Superior temporal gyrus (tissue), 1 donor: ENCODE measurements around the gene VMP1.

Source experiments
- DNase-seq: peaks from one replicate; pipeline ENCODE4 v3.0.0-alpha.2; 2016; ENCODE audit errors: extremely low spot score

Gene VMP1

DNA sequence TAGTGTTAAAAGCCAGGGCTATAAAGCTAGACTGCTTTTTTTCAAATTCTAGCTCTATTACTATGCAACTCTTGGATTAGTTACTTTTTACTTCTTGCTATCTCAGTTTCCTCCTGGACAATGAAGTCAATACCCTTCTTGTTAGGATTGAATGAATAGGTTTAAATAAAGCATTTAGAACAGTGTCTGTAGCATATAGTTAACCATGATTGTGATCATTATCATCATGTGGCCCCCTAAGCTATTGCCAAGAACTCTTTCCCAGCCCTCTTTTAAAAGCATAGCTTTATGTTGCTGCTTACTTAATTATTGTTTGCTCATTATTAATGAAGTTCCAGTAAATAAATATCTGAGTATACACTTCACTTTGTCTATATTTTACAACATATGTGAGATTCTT is 4.5 kb downstream of the VMP1 start:
- DNase-seq = no peak

DNA sequence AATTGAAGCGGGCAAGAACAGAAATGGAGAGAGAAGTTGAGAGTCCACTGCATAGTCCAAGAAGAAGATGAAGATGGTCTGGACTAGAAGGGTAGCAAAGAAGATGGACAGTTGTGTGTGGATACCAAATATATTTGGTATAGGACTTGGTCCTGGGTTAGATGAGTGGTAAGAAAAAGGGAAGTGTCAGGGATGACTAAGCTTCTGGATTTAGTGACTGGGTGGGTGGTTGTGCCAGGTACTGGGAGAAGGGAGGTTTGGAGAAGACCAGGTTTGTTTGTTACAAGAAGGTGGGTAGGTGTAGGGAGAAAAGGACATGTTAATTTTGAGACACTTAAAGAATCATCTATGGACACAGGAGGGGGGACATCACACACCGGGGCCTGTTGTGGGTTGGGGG is 5.4 kb downstream of the VMP1 start:
- no peak for DNase-seq

DNA sequence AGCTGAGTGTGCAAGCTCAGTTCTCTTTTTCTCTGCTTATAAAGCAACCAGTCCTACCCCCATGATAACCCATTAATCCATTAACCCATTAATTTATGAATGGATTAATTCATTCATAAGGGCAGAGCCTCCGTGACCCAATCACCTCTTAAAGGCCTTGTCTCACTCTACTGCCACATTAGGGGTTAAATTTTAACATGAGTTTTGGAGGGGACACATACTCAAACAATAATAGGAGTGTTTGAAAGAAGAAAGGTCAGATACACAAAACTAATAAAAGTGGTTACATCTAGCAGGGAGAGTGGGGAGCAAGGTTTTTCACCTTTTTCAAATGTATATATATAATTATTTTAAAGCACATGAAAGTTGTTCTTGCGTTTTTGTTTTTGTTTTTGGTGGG is 6.8 kb downstream of the VMP1 start:
- no peak for DNase-seq

DNA sequence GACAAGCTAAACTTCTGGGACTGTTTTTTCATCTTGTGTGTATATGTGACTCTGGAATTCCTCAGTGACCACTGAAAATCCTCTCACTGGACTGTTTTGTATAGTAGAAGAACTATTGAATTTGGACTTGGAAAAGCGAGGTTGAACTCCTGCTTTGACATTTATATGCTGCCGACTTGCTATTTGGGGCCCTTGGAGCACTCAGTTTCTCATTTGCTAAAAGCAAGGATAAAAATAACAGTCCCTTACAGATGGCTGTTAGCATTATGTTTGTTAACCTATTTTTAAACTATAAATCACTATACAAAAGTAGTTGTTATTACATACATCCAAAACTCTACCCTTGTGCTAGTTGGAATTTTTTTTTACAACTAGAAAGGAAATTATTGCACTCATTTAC is 9.0 kb downstream of the VMP1 start:
- no peak for DNase-seq

DNA sequence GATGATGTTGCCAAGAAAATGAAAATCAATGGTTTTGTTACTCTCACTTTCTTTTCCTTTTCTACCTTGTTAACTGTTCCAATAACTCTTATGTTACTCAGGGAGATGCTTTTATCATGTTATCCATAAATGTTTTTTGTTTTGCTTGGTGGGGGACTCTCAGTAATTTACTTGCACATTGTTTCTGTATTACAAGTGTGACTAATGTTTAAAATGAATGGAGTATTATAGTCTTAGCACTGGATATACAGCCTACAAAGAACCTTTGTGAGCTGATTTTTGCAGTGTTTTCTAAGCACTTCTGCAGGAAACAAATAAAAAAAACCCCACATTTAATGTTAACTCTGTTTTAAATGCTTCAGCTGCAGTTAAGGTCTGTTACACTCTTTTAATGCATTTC is 12.1 kb downstream of the VMP1 start:
- peak; percentile 84 for DNase-seq

DNA sequence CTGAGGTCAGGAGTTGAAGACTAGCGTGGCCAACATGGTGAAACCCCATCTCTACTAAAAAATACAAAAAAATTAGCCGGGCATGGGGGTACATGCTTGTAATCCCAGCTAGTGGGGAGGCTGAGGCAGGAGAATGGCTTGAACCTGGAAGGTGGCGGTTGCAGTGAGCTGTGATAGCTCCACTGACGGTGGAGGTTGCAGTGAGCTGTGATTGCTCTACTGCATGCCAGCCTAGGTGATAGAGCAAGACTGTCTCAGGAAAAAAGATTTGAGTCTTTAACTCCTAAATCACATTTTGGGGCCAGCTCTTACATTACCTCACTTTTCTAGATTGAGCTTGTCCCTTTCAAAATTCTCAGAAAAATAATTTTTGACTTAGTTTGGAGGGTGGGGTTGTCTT is 15.2 kb downstream of the VMP1 start:
- DNase-seq = no peak

DNA sequence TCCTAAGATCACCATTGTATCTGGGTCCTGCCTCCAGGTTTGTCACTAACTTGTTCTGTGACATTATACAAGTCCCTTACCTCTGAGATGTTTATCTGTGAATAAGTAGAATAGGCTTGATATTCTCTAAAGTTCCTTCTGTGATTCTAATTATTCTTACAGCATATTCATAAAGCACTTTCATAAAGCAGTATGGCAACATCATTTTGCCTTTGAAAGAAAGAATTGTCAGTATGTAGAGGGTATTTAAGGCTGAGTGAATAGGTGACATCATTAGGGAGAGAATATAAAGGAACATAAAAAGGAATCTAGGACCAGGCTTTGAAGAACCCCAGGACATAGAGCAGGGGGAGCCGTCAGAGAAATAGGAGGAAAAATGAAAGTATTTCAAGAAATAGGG is 15.6 kb downstream of the VMP1 start:
- DNase-seq = no peak

DNA sequence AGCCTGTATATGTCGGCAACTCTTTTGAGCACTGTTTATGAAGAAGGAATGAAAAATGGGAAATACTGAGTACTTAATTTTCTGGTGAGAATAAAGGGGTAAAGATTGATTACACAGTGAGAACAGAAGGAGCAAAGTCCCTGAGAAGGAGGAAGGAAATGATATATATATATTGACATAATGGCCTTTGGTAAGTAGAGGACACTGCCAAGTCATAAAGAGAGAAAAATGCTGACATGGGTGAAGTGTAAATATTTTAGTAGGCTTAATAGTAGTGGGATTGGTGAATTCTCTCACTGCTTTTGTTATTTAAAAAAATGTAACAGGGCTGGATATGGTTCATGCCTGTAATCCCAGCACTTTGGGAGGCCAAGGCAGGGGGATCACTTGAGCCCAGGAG is 16.2 kb downstream of the VMP1 start:
- no peak for DNase-seq

DNA sequence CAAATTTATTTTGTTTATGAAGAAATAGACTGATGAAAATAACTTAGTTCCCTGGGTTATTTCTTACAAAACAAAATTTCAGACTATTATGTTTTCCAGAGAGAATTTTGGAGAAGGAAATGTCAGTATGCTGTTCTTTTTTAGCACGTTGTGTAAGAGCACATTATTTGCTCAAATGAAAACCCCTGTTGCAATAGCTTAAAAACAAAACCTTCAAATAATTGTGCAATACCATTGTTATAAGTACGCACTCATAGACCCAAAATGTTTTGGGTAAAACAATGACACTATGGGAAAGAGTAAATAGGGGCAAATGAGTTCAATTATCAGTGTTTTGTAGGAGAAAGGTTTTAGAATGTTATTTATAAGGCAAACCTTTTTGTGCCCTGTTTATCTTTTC is 18.2 kb downstream of the VMP1 start:
- DNase-seq = no peak

DNA sequence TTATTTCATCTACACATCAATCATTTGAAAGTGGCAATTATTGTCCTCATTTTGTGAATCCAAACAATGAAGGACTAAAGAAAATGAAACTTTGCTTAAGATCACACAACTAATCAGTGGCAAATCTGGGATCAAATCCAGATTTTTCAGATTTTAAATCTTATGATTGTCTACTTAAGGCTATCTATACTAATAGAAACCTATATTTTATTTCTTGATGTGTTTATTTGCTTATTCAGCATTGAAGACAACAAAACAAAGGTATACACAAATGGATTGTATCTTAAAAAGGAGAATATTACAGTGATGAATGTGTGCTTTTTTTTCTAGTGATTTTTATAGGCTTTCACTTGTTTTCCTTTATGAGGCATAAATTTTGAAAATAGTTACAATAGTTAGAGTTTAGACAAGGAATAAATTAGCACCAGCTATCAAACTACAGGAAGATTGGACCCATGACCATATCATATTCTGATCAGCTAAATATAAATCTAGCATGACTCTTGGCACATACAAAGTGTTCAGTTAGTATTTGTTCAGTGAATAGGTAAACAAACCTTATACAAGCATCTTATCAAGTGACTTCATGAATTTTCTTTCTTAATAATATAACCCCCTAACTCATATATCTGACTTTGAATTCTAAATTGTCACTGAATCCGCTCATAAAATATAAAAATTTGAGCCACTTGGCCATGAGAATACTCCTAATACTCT is 20.5 kb downstream of the VMP1 start:
- no peak for DNase-seq

DNA sequence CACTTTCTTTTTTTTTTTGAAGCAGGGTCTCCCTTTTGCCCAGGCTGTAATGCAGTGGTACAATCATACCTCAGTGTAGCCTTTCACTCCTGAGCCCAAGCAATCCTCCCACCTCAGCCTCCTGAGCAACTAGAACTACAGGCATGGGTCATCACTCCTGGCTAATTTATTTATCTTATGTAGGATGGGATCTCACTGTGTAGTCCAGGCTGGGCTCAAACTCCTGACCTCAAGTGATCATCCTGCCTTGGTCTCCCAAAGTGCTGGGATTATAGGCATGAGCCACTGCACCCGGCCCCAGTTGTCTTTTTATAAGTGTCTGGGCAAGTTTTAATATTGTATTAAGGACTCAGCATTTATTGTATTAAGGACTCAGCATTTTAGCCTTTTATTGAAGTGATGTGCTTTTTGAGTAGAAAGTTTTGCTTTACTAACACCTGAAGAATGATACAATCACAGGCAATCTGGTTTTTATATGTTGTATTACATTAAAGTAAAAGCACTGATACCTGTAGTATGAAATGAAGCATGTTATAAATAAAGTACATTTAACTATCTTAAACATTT is 22.9 kb downstream of the VMP1 start:
- DNase-seq = no peak

DNA sequence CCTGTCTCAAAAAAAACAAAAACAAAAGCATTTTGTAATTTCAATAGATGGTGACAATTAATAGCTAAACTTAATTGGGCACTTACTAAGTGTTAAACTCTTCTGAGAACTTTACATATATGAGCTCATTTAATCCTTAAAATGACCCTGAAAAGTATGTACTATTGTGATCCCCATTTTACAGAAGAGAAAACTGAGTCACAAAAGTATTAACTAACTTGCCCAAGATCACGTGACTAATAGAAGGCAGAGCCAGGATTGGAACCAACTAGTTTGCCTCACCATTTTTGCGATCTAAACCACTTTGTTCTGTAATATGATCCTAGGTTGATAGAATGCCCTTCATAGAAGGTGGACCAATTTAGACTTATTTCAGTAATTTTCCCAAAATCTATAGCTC is 26.2 kb downstream of the VMP1 start:
- DNase-seq = no peak

DNA sequence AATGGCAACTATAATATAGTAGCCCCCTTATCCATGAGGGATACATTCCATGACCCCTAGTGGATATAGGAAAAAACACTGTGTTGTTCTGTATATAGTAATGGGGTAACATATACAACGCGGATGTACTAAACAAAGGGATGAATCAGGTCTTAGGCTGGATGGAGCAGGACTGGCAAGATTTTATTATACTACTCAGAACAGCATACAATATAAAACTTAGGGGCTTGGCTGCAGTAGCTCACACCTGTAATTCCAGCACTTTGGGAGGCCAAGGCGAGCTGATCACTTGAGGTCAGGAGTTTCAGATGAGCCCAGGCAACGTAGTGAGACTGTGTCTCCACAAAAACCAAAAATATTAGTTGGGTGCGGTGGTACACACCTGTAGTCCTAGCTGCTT is 26.8 kb downstream of the VMP1 start:
- DNase-seq = no peak

DNA sequence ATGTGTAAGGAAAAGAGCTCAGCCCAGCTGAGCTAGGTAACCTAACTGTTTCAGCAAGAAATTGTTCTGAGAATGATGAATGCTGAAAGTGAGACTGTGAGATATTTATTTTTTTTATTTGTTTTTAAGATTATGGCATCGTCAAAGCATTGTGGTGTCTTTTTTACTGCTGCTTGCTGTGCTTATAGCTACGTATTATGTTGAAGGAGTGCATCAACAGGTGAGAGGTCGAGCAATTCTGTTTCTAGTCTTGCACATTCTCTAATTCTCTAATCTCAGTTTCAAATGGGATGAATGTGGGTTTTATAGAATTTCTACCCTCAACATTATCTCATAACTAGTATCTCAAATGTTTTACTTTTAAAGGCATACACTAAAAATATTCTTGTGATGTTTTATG is 29.9 kb downstream of the VMP1 start:
- DNase-seq = no peak

DNA sequence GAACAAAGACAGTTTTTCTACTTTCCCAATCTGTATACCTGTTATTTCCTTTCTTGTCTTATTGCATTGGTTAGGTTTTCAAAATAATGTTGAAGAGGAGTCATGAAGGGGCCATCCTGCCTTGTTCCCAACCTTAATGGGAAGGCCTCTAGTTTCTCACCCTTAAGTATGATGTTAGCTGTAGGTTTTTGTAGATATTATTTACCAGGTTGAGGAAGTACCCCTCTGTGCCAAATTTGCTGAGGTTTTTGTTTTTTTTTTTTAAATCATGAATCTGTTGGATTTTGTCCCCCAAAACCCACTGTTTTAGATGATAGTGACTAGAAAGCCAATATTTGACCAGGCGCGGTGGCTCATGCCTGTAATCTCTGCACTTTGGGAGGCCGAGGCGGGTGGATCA is 36.4 kb downstream of the VMP1 start:
- DNase-seq = no peak

DNA sequence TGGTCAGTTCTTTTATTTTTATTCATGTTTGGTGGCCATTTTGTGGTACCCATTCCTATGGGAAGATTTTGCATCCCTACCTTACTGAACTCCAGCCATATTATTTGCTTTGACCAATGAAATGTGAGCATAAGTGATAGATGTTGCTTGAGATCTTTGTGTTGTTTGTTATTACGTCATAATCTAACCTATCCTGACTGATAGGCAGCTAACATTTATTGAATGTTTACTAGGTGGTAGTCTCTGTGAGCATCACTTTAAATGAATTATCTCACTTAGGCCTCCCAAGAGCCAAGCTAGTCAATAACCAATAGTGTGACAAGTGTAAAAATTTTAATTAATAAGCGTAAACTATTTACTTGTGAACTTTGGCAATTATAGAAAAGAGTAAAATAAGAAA is 37.6 kb downstream of the VMP1 start:
- no peak for DNase-seq

DNA sequence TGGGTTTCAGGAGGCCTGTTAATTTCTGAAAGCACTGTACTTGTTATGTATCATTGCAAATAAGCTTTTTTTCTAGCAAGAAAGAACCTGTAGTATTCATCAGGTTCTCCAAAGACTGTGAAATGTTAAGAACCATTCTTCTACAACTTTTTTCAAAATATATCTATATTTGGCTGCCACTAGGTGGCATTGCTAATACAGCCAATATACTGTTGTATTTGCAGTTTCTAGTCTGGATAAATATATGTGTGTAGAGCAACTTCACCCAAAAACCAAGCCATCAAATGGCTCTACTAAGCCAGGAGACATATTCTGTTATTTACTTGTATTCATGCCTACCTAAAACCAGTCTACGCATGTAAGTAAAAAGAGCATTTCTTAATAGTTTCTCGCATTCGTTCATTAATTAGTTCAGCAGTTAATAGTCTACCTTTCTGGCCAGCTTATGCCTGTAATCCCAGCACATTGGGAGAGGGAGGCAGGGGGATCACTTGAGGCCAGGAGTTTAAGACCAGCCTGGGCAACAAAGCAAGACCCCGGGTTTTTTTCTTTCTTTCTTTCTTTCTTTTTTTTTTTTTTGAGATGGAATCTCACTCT is 39.5 kb downstream of the VMP1 start:
- peak; percentile 68 for DNase-seq

DNA sequence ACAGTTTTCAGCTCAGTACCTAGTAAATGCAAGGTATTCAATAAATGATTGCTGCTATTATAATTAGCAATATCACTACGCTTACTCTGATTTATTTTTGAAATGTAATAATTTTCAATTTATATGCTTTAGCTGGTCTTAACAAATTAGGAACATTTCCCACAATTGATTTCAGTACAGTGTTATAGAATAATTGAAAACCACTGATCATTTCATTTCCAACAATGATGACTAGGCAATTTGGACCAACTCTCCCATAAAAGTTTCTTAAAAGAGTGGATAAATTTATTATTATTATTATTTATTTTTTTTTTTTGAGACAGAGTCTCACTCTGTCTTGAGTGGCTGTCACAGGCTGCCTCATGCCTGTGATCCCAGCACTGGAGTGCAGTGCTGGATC is 41.1 kb downstream of the VMP1 start:
- DNase-seq = no peak

DNA sequence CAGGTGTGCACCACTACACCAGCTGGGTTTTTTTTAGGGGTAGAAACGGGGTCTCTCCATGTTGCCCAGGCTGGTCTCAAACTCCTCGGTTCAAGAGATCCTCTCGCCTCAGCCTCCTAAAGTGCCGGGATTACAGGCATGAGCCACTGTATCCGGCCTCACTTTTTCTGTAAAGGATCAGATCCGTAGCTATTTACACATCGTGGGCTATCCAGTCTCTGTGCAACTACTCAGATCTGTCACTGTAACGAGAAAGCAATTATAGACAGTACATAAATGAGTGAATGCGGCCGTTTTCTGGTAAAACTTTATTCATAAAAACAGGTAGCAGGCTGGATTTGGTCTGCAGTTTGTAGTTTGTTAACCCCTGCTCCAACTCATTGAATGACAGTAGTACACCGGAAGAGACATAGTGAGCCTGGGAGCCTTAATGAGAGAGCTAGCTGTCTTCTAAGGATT is 44.5 kb downstream of the VMP1 start:
- DNase-seq = no peak

DNA sequence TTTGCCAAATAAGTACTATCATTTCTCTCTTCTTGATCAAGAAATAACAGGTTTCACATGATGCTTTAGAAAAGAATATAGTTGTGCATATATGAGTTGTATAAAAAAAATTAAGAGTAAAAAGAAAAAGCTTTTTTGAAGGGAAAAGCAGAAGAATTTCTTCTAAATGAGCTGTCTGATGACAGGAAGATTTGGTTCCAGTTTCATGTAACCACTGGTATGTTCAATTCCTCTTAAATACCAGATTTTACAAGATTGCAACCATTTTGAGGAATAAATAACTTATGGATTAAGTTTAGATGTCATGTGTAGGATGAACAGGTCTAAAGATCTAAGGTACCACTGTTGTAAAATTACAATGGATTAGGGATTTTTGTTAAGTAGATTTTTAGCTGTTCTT is 45.0 kb downstream of the VMP1 start:
- DNase-seq = no peak

DNA sequence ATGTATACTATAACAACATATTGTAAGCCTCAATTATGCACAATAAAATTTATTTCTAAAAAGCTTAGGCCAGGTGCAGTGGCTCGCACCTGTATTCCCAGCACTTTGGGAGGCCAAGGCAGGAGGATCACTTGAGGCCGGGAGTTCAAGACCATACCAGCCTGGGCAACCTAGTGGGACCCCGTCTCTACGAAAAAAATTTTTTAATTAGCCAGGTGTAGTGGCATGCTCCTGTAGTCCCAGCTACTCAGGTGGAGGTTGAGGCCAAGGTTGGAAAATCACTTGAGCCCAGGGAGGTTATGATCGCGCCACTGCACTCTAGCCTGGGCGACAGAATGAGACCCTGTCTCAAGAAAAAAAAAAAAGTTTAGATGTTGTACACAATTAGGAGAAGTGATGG is 45.5 kb downstream of the VMP1 start:
- no peak for DNase-seq

DNA sequence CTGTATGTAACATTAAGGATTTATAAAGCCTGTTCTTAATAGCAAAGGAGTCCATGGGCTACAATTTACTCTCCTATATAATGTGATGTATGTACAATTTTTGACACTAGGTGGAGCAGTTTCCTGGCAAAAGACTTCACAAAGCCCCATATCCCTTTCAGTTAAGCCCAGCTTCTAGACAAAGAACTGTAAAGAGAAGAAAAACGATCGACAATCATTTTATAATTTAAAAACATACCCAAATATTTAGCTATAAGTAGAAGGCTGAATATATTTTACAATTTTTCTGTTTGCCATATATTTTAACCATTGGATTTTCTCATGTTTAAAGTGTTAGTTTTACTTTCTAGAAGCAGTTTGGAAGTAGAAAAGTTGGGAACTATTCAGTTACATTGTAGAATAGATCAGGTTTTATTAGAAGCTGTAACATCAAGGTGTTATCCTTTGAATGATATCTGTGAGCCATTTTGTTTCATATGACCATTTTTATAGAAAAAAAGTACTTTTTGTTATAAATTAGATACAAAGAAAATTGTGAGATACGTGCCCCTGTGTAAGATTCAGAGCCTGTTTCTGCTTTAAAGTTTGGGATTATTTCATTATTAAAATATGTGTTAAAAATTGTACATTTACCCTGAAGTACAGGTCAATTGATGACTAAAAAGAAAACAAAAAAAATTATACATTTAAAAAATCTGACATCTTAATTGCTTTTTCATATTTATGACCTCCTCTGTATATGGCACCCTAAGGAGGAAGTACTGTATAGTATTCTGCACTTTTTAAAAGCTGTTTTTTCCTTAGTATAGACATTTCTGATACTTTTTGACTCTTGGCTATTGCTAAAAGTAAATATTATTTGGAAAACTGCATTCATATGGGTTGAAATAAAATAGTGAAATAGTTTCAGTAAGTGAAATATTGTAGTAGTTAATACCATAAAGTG is 46.3 kb downstream of the VMP1 start:
- DNase-seq = peak; percentile 96
